ENCODE results near the gene ZBTB7B. TPM values are rescaled to one million over a fixed set of nuclear protein-coding genes. Genes with fewer than 3 reads are reported as not detected.

The ZBTB7B gene
- polyA plus RNA-seq, 3 donors = 6.3 to 149 (median 9.6) TPM

DNA sequence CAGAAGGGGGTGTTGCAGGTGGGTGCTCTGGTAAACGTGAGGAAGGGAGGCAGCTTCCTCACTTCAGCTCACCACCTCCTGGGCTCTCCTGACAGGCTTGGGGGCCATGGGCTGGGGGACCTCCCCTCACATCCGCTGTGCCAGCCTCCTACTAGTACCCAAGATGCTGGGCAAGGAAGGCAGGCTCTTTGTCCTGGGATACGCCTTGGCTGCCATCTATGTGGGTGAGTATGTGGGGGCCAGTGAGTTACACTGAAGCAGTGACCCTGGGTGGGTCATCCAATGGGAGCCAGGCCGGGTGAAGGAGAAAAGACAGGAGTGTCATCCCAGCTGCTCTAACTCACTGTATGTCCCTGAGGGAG, 36.7 kb downstream of the ZBTB7B start:
- Histone ChIP-seq H3K9ac (ENCODE audit: insufficient read depth, low read length, poor library complexity, severe bottlenecking) (no peak overlapping the region), H4K20me1 (ENCODE audit: insufficient read depth, low read length) (no peaks in the 10 kb centered on the region), H3K79me2 (ENCODE audit: insufficient read depth, low read length) (no peaks in the 10 kb centered on the region), H3K9me3 (replicated peaks in 1 of 2; ENCODE audit: control insufficient read depth in 1 of 2, insufficient read depth in 1 of 2, low read length in 2 of 2) (no peaks in the 10 kb centered on the region), H3K27ac (ENCODE audit: low read depth in 1 of 2, low read length in 2 of 2) (no peak overlapping the region), H3K4me2 (replicated peaks; ENCODE audit: extremely low read depth, low read length, poor library complexity, severe bottlenecking) (no peak overlapping the region), H3K36me3 (replicated peaks in 1 of 2; ENCODE audit: control insufficient read depth in 1 of 2, insufficient read depth in 2 of 2, low read length in 2 of 2) (no peaks in the 10 kb centered on the region), H3K4me3 (replicated peaks in 1 of 3; ENCODE audit: low read depth in 2 of 3, low read length in 3 of 3) (no peak overlapping the region), H3K4me1 (ENCODE audit: control insufficient read depth in 1 of 2, insufficient read depth in 2 of 2, low read length in 2 of 2) (peaks cover 26 to 28% of the 10 kb centered on the region in 2 donors), H3K27me3 (ENCODE audit: control insufficient read depth in 2 of 2, insufficient read depth in 2 of 2, low read length in 2 of 2) (no peaks in the 10 kb centered on the region), H2AFZ (ENCODE audit: insufficient read depth, low read depth, low read length, poor library complexity, severe bottlenecking) (no peak overlapping the region)
- Mint-ChIP-seq H3K27ac (no peak overlapping the region), H3K4me1 (peaks cover 31% of the 10 kb centered on the region), H3K9me3 (peaks cover 0 to 3% (median 0%) of the 10 kb centered on the region in 7 donors), H3K4me3 (no peak overlapping the region), H3K36me3 (no peaks in the 10 kb centered on the region), H3K27me3 (ENCODE audit: low read depth in 3 of 3) (peaks cover 10 to 18% (median 11%) of the 10 kb centered on the region in 3 donors)
- no peak for DNase-seq
- intact Hi-C loops (cut with micrococcal nuclease) = no loop called here
- TF ChIP-seq, protein P1, sequence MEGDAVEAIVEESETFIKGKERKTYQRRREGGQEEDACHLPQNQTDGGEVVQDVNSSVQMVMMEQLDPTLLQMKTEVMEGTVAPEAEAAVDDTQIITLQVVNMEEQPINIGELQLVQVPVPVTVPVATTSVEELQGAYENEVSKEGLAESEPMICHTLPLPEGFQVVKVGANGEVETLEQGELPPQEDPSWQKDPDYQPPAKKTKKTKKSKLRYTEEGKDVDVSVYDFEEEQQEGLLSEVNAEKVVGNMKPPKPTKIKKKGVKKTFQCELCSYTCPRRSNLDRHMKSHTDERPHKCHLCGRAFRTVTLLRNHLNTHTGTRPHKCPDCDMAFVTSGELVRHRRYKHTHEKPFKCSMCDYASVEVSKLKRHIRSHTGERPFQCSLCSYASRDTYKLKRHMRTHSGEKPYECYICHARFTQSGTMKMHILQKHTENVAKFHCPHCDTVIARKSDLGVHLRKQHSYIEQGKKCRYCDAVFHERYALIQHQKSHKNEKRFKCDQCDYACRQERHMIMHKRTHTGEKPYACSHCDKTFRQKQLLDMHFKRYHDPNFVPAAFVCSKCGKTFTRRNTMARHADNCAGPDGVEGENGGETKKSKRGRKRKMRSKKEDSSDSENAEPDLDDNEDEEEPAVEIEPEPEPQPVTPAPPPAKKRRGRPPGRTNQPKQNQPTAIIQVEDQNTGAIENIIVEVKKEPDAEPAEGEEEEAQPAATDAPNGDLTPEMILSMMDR (IDR thresholded peaks at IDR 0.05) = no peak
- no CpG with 5 or more reads among the region's 4 CpGs for WGBS (ENCODE audit: insufficient coverage)

DNA sequence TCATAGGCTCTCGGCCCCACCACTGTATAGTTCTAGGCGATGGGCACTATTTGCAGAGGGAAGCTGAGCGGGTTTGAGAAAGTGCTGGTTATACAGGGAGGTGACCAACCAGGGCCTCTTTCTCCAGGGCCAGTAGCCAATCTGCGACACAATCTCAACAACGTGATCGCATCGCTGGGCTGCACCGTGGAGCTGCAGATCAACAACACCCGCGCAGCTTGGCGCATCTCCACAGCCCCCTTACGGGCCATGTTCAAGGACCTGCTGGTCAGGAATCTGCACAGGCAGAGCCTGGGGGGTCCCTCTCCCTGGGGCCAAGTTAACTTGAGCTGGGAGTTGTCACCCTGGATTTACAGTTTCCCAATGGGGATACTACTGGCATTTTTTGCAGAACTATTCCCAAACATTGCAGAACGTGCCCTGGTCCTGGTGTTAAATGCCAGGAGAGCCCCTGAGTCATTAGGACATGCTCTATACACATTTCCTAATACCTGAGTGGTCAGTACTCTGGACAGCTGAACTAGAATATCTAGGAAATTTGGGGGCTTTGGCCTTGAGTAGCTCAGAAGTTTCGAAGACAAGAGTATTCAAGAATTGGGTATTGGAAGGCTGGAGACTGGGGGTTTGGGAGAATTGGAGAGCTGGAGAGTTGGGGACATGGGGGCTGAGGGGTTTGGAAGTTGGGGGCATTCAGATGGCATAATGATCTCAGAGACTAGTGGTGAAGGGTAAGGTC, 37.9 kb downstream of the ZBTB7B start:
- intact Hi-C loops (cut with micrococcal nuclease) = no loop called here
- Histone ChIP-seq H3K4me1 (ENCODE audit: control insufficient read depth in 1 of 2, insufficient read depth in 2 of 2, low read length in 2 of 2) (peaks cover 29 to 37% of the 10 kb centered on the region in 2 donors), H3K27ac (ENCODE audit: low read depth in 1 of 2, low read length in 2 of 2) (no peak overlapping the region), H3K9me3 (replicated peaks in 1 of 2; ENCODE audit: control insufficient read depth in 1 of 2, insufficient read depth in 1 of 2, low read length in 2 of 2) (no peaks in the 10 kb centered on the region), H3K36me3 (replicated peaks in 1 of 2; ENCODE audit: control insufficient read depth in 1 of 2, insufficient read depth in 2 of 2, low read length in 2 of 2) (no peaks in the 10 kb centered on the region), H4K20me1 (ENCODE audit: insufficient read depth, low read length) (no peaks in the 10 kb centered on the region), H3K27me3 (ENCODE audit: control insufficient read depth in 2 of 2, insufficient read depth in 2 of 2, low read length in 2 of 2) (no peaks in the 10 kb centered on the region), H3K4me3 (replicated peaks in 1 of 3; ENCODE audit: low read depth in 2 of 3, low read length in 3 of 3) (no peak overlapping the region), H3K79me2 (ENCODE audit: insufficient read depth, low read length) (no peaks in the 10 kb centered on the region), H3K9ac (ENCODE audit: insufficient read depth, low read length, poor library complexity, severe bottlenecking) (no peak overlapping the region), H2AFZ (ENCODE audit: insufficient read depth, low read depth, low read length, poor library complexity, severe bottlenecking) (no peak overlapping the region), H3K4me2 (replicated peaks; ENCODE audit: extremely low read depth, low read length, poor library complexity, severe bottlenecking) (no peak overlapping the region)
- Mint-ChIP-seq H3K9me3 (peaks cover 0 to 3% (median 0%) of the 10 kb centered on the region in 7 donors), H3K4me3 (no peak overlapping the region), H3K36me3 (no peaks in the 10 kb centered on the region), H3K27ac (peak overlapping the region in 2 of 7 donors; percentile 1 to 32), H3K4me1 (peaks cover 39% of the 10 kb centered on the region), H3K27me3 (ENCODE audit: low read depth in 3 of 3) (peaks cover 6 to 17% (median 12%) of the 10 kb centered on the region in 3 donors)
- TF ChIP-seq, protein P1 (IDR thresholded peaks at IDR 0.05) = no peak
- 97% methylated on average over 12 of the region's 14 CpGs for WGBS (ENCODE audit: insufficient coverage)
- no peak for DNase-seq
